Measurements from ENCODE around the gene SEPHS2.

- TF ChIP-seq POLR2A (IDR thresholded peaks at IDR 0.05) (no peak), CTCF (IDR thresholded peaks at IDR 0.05) (no peak)
Measured at GRCh38 chr16:30474684-30475083, 29.0 kb upstream of the SEPHS2 start.

All from right lobe of liver (tissue), 4 donors.